A172 (cell line): Measurements from ENCODE around the gene EXD3. TPM values are rescaled to one million over a fixed set of nuclear protein-coding genes. Genes with fewer than 3 reads are reported as not detected.
"Not testable (repeated sequence)": the region's sequence is repeated elsewhere in the genome, so short reads cannot be mapped to it uniquely, and the experiment has no call there.

Experiments used
- DNase-seq: peaks from one replicate; pipeline ENCODE4 v3.0.0-alpha.2; 2015; ENCODE audit warnings: low spot score
- total RNA-seq: library from RNA; depleted of rRNA; stranded (reverse); fragments of >200 nt; shearing (Covaris generic); gene quantifications from 2 replicates; pipeline ENCODE4 v1.2.3, GENCODE V29; 2014

EXD3 gene
- total RNA-seq, 1 experiment from 2014 or later = 3.4 TPM

GRCh38 chr9:137411260-137411644, 11.7 kb downstream of the EXD3 start:
- DNase-seq = peak; percentile 63

- no peak for DNase-seq
These were observed 12.1 kb downstream of the EXD3 start for GRCh38 chr9:137410891-137411249.

- not testable (repeated sequence) for DNase-seq
These were observed 12.6 kb downstream of the EXD3 start for GRCh38 chr9:137410236-137410890.

- no peak for DNase-seq
These were observed 13.4 kb downstream of the EXD3 start for GRCh38 chr9:137409515-137409914.

DNA sequence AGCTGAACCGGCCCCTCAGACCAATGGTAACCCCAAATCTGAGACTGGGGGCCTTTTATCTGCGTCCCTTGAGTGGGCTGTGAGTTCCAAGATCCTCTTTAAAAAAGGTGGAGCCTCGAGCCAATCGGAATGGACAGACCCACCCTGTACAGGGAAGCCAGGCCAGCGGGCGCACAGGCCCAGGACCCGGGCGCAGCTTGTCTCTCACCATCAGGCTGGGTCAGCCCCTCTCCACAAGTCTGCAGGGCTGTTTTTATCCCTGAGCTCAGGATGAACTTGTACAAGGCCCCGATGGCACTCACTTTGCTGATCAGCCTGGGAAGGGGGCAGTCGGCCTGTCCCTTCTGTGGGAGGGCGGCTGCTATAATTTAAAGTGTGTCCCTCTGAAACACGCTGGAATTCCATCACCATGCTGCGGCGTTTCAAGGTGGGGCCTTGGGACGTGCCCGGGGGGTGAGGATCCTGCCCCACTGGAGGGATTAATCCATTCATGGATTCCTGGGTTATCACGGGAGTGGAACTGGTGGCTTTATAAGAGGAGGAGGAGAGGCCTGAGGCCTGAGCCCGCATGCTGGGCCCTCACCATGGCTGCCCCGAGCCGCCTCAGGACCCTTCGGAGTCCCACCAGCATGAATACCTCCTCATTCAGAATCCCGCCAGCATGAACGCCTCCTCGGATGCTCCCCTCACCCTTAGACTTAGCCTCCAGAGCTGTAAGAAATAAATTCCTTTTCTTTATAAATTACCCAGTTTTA, 14.1 kb downstream of the EXD3 start:
- no peak for DNase-seq

DNA sequence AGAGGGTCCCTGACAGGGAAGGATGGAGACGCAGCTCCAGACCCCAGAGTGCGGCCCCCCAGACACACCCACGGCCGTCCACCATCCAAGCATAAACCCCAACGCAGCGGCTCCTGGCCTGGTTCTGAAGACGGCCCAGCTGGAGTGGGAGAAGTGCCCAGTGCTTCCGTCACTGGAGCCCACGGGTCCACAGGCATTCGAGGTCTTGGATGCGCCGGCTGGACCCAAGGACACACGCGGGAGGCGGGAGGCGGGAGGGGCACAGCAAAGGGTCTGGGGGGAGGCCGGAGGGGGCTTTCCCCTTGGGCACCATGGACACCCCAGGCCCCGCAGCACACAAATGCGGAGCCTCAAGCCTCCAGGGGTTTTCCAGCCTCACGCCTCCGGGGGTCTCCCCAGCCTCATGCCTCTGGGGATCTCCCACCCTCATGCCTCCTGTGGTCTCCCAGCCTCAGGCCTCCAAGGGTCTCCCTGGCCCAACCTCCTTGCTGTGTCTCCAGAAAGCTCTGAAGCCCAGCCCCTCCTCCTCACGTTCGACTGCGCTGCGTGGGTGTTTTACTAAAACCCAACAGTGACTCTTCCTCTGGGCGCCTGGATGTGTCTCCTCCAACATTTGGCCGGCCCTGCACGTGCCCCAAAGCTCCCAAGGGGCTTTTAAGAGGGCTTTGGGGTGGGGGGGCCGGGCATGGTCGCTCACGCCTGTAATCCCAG, 15.2 kb downstream of the EXD3 start:
- DNase-seq = no peak

- DNase-seq = no peak
These were observed 15.9 kb downstream of the EXD3 start for GRCh38 chr9:137406876-137407589.

GRCh38 chr9:137406085-137406760, 16.7 kb downstream of the EXD3 start:
- no peak for DNase-seq

DNA sequence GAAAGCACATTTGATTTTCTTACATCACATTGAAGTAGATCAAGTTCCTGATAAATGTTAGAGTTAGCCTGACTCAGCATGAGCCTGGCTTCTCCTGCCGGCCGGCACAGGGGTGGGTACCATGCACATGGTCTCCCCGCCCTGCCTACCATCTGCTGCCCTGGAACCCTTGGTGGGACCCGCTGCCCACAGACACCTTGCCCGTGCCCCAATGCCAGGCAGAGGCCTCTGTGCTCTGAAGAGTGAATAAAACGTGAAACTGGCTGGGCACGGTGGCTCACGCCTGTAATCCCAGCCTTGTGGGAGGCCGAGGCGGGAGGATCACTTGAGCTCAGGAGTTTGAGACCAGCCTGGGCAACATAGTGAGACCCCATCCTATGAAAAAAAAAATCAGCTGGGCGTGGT, 17.3 kb downstream of the EXD3 start:
- no peak for DNase-seq

DNA sequence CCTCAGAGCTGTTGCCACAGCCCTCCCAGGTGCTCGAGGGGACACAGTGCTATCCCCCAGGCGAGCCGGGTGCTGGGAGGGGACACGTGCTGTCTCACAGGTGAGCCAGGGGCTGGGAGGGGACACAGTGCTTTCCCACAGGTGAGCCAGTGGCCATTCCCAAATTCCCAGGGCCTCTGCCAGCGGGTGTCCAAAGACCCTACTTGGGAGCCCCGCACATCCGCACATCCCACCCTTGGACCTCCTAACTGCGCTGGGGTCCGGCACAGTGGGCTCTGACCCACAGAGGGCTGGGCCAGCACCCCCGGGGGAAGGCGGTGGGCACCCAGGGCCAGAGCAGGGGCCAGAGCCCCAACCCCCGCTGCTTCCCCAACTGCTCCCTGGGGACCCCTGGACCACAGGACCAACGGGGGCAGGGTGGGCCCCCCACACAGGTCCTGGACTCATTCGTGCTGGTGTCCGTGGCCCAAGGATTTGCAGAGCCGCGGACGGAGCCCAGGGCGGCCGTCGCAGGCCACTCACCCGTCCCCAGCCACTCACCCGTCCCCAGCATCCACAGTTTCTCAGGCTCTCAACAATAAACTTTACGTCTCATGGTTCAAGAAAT, 17.9 kb downstream of the EXD3 start:
- DNase-seq = no peak

DNA sequence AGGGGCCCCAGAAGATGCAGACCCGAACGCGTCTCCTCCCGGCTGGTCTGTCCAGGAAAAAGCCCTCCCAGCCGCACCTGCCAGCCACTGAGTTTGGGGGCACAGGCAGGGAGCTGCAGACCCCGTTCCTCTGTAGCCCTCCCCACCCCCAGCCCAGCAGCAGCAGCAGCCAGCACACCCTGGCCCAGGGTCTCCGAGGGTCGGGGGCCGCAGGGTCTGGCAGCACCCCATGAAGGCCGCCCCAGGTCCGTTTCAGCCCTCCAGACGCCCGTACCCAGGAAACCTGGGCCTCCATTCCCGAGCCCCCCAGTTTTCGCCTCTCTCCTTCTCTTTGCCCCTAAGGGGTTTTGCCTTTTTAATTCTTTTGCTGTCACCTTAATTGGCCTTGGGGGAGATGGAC, 19.7 kb downstream of the EXD3 start:
- DNase-seq = no peak

DNA sequence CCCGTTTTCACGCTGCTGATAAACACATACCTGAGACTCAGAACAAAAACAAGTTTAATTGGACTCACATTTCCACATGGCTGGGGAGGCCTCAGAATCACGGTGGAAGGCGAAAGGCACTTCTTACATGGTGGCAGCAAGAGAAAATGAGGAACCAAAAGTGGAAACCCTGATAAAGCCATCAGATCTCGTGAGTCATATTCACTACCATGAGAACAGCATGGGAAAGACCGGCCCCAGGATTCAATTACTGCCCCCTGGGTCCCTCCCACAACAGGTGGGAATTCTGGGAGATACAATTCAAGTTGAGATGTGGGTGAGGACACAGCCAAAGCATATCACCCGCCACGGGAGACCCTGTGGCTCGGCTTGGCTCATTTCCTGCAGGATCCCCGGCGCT, 20.2 kb downstream of the EXD3 start:
- no peak for DNase-seq

- no peak for DNase-seq
These were observed 24.1 kb downstream of the EXD3 start for GRCh38 chr9:137398561-137399468.

GRCh38 chr9:137397675-137398423, 25.1 kb downstream of the EXD3 start:
- DNase-seq = no peak

DNA sequence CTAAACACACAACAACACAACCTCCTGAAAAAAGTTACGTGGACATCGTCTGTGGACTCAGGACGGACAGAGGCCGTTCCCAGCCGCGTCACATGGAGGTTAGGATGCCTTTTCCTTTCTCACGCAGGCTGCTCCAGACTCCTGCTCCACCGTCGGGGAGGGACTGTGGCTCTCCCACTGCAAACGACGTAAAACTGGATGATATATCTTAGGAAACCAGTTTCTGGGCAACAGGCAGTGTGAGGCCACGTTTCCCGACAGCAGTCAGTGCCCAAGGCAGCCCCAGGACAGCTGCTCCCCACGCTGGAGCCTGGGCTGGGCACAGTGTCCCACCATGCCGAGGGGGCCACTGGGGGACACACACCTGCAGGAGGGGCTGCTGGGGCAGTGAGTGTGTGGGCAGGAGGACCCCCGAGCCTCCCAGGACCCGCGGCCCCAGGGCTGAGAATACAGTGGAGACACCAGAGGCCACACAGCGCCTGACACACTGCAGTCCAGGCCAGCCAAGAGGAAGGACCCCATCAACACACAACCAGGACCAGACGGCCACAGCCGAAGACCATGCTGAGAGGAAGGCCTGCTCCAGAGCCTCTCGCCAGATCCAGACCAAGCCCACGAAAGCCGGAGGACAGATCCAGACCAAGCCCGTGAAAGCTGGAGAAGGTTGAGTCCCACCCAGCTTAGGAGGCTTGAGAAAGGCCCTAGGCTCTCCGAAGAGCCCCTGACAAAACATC, 26.2 kb downstream of the EXD3 start:
- DNase-seq = no peak

GRCh38 chr9:137396227-137396626, 26.7 kb downstream of the EXD3 start:
- DNase-seq = peak; percentile 46

GRCh38 chr9:137395666-137396010, 27.3 kb downstream of the EXD3 start:
- no peak for DNase-seq

DNA sequence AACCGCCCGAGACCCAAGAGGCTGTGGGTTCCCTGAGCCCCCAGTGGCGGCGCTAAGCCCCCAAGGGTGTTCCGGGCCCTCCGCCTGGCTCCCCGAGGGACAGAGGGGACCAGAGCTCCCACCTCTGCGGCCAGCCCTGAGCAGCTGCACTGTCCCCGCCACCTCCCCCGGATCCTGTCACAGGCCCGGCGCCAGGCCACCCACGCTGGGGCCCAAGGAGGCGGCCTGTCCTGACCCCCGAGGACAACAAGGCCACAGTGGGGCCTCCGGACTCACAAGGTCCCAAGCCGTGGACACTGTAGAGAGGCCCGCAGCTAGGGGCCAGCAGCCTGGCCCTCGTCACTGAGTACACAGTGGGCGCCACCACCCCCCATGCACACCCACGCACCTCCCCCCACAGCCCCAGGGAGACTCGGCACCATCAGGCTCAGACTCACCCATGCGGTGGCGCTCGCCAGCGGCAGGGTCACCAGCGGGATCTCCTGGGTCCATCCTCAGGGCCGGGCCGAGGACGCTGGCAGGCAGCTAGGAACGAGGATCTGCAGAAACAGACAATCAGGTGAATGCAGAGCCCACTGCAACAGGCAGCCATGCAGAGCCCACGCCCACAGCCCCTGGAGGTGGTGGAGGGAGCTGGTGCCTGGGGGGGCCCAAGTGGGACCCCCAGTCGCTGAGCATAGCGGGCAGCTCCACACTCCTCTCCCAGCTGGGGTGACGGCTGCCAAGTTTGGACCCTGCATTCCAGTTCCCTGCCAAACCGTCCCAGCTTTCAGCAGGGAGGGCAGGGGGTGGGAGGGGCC, 27.9 kb downstream of the EXD3 start:
- DNase-seq = no peak
